ENCODE results near the gene TMEFF2.

DNA sequence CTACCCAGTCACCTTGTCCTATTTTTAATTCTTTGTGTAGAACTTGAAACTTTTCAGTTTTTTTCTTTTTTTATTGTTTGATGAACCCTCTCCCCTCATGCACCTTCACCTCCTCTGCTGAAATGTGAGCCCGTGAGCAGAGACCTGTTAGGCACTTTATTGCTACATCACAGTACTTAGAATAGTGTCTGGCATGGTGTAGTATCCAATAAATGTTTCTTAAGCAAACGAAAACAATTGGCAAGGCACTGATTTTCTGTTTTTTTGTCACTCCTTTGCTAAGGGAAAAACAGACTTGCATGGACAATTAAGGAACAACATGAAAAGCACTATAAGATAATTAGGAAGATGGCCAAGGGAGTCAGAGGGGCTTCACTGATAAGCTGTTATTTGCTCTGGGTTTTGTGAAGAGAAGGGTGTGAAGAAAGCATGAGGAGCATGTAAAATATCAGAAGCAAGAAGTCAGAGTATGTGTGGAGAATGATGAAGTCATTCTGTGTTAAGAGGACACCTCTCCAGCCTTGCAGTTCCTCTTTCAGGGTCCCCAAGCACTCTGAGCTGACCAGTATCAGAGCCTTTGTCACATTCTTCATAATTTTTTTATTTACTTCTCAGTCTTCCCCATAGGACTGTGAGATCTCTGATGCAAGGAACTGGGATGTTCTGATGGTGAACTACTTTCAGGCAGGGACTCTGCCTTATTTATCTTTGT lies 248.1 kb downstream of the TMEFF2 start:
- TF ChIP-seq CTCF (IDR thresholded peaks at IDR 0.05) (no peak), POLR2A (IDR thresholded peaks at IDR 0.05) (no peak)
